ENCODE results near the gene C22orf31.

Gene C22orf31

DNA sequence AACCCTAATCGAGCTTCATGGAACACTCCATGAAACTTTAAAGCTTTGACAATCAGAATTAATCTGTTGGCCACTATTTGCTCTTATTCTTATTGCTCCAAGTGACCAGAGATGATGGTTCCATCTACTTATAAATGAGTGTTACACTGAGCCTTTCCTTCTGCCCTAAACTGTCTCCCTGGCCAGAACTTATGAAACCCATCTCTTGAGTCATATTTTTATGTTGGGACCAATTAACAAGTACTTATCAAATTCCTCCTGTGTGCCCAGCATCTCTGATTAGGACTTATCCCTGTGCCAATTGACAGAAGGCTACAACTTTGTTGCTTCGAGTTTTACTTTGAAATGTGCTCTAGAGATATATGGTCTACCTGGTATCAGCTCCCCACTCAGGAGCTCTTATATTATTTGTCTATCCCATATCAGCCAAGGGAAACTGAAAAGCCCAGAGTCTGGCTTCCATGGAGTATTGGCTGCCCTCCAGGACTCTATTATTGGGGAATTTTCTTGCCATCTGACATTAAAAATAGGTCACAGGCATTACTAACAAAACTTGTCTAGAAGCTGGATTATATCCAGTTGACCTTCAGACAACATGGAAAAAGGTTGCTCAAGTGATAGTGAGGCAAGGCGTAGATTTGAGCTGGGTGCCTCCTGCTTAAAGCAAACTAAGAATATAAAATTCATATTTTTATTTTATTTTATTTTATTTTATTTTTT is 20.0 kb upstream of the C22orf31 start:
- DNase-seq (ENCODE audit: low read depth in 3 of 3, low spot score in 1 of 3), result no peak

DNA sequence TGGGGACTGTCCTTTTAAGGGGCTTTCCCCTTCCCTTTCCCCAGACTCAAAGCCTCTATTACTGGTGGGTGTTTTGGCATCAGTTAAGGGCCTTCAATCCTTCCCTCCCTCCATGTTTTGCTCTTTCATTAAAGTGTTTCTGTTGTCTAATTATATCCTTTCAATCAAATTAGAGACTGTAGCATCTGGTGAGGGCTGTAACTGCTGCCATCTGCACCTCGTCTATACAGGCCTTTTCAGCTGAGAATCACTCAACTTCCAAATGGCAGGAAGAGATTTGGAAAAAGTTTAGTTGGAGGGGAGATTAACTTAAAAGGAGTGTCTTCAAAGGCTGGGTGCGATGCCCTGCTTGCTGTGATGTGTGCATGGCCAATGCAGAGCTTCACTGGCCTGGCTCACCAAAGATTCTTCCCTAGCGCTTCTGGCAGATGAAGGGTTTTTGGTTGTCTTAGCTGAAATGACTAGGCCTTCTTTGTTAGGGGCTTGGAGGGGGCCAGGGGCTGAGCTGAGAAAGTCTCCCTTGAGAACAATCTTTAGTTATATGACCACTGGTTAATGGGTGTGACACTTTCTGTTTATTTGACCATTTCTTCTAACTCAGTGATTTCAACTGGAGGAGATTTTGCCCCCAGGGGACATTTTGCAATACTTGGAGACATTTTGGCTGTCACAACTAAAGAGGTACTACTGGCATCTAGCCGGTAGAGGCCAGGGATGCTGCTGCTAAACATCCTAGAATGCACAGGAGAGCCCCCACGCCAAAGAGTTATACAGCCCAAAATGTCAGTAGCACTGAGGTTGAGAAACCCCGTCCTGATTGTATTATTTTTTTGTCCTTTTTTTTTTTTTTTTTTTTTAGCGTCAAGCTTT is 18.7 kb upstream of the C22orf31 start:
- no peak for DNase-seq (ENCODE audit: low read depth in 3 of 3, low spot score in 1 of 3)

DNA sequence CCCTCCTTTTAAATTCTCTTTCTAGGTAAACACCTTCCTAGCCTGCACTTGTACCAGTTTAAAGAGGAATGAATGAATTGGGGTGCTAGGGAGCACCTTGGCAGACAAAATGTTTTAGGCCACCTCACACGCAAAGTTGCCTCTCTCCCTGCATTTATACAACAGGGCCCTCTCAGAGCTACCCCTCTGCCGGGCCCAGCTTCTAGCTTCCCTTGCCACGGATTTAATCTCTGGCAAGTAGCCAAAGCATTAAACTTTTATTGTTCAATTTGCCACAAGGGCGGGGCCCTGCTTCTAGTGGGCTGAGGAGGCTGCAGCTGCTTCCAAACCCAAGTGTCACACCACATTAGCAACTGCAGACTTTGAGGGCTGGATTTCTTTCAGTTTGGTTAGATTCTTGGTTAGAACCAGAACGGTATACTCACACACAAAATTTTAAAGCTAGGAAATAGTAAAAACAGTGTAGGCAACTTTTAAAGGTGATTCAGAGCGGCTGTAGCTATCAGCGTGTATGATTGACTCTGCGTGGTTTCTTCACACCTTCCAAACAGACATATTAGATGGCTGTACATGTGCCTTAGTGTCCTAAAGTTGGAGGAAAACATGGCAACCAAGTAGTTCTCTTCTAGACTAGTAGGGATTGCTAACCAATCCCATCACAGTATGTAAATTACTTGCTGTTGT is 17.7 kb upstream of the C22orf31 start:
- DNase-seq (ENCODE audit: low read depth in 3 of 3, low spot score in 1 of 3), result no peak

DNA sequence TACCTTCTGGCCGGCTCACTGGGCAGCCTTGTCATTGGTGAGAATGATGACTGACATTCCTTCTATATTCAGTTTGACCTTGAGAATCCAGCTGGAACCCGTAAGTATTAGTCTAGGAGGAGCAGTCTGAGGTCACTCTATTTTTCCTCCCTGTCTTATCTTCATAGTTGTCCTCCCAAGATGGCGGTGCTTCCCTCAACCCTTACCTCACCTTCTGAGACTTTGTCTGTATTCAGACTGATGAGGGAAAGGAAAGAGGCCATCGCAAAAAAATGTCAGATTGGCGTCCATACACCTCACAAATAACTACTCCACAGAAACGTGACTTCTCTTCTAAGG is 17.2 kb upstream of the C22orf31 start:
- DNase-seq (ENCODE audit: low read depth in 3 of 3, low spot score in 1 of 3), result no peak

DNA sequence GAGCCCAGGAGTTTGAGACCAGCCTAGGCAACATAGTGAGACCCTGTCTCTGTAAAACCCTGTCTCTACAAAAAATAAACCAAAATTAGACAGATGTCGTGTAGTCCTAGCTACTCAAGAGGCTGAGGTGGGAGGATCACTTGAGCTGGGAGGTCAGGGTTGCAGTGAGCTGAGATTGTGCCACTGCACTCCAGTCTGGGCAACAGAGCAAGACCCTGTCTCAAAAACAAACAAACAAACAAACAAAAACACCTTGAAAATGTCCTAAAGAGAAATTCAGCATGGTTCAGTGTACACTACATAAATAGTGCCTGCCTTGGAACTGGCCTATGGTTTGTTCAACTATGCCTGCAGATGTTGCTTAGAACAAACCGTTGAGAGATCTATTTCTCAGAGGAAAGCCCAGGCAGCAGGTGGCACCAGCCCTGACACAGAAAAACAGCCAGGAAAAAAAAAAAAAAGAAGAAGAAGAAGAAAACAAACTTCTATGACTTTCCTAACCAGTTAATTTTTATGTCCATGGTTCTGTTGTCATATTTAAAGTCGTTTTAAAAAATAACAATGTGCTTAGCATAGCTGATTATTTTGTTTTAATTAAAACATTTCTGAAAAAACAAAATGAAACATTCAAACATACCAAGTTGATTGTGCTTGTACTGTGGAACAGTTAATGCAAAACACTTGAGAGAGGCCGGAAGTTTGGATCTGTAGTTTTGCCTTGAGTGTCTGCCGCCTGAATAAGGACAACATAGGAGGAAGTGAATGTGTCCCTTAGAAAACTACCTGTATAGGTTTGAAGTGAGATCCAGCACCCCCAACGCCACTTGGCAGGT is 16.6 kb upstream of the C22orf31 start:
- no peak for DNase-seq (ENCODE audit: low read depth in 3 of 3, low spot score in 1 of 3)

DNA sequence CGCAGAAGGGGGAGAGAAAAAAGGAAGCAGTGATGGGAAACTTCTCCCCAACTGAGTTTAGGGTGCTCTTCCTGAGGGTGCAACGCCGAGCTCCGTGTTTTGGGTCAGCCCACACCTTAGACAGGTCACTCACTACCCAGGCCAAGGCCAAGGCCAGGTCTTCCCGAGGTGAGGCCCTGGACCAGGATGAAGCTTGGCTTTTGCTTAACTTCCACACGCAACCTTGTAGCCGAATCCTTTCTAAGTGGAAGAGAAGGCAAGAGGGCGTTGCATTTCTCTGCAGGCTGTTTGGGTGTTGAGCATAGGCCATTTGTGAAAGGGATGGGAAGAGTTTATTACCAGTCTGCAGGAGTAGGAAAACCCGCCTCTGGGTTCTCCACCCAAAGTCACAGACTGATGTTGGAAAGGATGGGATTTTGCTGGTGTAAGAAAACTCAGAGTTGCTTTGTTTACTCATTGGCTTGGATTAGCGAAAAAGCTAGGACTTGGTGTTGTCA is 12.7 kb upstream of the C22orf31 start:
- no peak for DNase-seq (ENCODE audit: low read depth in 3 of 3, low spot score in 1 of 3)

DNA sequence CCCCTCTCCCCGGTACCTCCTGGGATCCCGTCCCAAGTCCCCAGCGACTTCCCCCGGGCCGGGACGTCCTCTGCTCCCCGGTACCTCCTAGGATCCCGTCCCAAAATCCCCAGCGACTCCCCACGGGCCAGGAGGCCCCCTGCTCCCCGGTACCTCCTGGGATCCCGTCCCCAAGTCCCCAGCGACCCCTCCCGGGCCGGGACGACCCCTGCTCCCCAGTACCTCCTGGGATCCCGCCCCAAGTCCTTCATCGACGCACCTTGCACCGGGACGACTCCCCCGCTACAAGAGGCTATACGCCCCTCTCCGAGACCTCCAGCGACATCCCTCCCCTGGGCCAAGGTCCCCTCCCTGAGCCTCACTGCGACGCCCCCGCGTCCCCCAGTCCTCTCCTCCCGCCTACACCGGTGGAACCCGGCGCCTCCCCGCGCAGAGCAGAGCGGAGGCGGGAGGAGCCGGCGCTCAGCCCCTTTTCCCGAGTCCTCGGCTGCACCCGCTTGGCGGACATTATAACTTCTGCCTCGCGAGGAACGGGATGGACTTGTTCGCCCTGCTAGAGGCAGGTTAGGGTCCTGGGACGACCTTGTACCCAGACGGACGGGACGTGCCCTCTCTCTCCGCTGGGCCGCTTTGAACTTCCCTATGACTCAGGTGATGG is 12.1 kb upstream of the C22orf31 start:
- no peak for DNase-seq (ENCODE audit: low read depth in 3 of 3, low spot score in 1 of 3)

DNA sequence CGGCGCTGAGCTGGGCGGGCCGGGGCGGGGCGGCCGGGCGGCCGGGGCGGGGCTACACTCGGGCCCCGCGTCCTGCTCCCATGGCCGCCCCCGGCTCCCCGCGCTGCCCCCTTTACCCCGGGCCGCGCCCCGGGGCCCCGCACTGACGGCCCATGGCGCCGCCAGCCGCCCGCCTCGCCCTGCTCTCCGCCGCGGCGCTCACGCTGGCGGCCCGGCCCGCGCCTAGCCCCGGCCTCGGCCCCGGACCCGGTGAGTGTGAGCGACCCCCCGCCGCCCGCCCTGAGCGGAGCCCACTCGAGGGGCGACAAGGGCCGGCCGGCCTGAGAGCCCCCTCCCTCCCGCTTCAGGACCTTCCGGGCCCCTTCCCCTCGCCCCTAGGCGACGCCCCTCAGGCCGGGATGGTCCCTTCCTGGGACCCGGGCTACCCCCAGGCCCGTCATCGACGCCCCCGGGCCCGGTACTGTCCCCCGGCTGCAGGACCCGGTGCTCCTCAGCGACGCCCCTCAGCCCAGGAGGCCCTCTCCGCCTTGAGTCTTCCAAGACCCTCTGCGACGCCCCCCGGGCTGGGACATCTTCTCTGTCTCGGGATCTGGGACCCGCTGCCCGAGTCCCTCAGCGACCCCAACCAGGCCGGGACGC is 11.5 kb upstream of the C22orf31 start, which contains the start of gene KREMEN1:
Gene KREMEN1, plus strand, starts transcription at position 57 of the 639 bp plus-strand sequence. Its CDS starts 96 bp downstream, at position 153.
- no peak for DNase-seq (ENCODE audit: low read depth in 3 of 3, low spot score in 1 of 3)

DNA sequence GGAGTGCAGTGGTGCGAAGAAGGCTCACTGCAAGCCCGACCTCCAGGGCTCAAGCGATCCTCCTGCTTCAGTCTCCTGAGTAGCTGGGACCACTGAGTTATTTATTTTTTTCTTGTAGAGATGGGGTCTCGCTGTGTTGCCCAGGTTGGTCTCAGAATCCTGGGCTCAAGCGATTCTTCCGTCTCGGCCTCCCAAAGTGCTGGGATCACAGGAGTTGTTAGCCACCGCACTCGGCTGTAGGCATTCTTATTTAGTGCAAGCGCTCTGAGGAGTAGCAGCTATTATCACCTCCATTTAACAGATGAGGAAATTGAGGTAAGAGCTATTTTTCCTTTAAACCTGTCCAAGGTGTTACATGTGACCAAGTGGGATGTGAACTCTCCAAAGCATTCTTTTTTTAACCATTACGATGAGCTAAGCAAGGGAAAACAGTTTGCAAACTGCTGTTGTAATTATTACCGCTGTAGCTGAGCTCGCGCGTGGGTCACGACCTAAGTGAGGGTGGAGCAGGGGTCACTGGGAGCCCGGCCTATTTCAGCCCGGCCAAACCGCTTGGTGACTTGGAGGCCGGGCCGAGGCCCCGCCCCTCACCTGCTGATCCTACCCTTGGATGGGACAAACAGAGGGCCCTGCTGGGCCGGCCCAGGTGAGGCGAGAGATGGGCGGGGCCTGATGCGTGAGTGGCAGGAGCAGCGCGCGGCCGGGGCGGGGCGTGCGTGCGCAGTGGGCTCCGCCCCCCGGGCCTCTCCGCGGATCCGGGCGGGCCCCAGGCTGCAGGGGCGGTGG is 10.8 kb upstream of the C22orf31 start:
- peak; percentile 46 to 77 (median 61) for DNase-seq (ENCODE audit: low read depth in 3 of 3, low spot score in 1 of 3)

DNA sequence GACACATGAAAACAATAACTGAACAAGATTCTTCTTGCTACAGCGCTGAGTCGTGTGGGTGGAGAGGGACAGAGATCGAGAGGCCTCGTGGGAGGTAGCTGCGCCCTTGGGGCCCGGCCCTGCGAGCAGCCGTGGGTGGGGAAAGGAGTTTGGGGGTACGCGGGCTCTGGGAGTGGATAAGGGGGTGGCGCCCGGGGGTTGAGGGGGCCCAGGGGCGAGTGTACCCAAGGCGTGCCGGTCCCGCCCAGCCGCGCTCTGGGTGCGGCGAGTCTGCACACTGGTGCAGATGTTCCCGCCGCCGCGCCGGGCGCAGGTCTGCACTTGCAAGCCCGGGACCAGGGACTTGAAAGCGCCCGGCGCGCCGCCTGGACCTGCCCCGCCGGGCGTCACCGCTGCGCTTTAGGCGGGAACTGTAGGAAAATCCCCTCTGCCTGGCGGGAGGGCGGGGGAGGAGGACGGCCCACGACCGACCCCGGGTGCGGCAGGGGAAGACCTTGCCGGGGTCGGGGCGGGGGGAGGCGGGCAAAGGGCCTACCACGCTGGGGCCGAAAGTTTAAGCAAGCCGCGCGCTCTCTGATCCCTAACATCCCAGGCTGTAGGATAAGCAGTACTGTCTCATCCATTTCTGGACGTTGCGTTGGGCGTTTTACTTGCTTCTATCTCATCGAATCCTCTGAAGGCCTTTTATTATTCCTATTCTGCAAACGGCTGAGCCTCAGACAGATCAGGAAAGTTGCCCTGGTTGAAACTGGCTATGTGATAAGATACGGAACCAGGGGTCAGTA is 9.8 kb upstream of the C22orf31 start:
- peak in 1 of 3 donors; percentile 10 for DNase-seq (ENCODE audit: low read depth in 3 of 3, low spot score in 1 of 3)

DNA sequence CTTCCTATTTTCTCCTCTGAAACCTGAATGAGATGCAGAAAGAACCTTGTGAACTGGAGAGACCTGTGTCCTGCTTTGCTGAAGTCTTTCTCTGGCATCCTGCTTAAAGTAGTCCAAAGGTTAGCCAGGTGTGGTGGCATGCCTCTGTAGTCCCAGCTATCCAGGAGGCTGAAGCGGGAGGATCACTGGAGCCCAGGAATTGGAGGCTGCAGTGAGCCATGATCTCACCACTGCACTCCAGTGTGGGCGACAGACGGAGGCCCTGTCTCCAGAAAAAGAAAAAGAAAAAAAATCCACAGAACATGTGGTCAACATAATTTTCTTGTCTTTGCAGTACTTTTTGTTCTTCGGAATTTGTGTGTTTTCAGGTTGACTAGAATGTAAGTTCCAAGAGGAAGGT is 8.9 kb upstream of the C22orf31 start:
- no peak for DNase-seq (ENCODE audit: low read depth in 3 of 3, low spot score in 1 of 3)

DNA sequence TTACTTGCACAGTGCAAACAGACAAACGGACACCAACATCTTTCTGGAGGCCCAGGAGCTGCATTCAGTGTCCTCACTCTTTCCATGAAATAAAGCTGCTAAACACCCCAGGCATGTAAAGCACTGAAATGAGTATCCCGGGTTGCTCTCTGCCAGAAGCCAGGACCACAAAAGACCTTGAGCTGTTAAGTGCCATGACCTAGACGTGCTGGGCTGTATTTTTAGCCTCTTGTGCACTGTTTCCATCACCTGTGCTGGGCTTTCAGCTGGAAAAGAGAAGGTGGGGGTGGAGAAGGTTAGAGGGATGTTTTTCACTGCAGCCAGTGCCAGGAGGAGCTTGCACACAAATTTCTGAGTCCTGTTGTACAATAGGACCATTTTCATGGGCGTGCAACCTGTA is 7.8 kb upstream of the C22orf31 start:
- DNase-seq (ENCODE audit: low read depth in 3 of 3, low spot score in 1 of 3), result no peak

DNA sequence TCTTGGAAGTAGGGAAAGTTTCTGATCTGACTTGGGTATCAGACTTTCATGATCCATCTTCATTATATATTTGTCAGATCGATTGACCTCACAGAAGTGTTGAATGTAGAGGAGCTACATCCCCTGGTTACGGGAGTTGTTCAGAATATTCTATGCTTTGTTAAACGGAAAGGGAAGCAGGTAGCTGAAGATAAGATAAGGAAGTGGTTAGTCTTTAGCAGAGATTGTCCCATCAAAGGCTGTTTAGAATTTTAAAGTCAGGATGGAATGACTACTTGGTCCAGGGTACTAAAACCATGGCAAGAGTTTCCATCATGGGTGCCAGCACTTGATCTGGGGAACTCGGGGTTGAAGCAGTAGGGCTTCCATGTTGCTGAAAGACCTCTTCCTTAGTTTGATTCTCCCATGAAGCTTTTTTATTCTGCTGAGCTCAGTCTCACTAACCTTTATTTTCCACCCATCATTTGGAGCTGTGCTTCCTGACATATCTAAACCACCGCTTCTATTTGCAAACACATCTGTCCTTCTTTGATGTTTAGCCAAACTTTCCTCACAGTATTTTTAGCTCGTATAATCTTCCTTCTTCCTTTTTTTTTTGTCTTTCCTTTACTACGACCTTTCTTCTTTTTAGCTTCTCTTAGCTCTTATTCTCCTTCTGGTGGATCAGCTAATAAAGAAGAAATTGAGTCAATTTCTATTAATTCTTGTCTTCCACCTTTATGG is 4.0 kb upstream of the C22orf31 start:
- no peak for DNase-seq (ENCODE audit: low read depth in 3 of 3, low spot score in 1 of 3)

DNA sequence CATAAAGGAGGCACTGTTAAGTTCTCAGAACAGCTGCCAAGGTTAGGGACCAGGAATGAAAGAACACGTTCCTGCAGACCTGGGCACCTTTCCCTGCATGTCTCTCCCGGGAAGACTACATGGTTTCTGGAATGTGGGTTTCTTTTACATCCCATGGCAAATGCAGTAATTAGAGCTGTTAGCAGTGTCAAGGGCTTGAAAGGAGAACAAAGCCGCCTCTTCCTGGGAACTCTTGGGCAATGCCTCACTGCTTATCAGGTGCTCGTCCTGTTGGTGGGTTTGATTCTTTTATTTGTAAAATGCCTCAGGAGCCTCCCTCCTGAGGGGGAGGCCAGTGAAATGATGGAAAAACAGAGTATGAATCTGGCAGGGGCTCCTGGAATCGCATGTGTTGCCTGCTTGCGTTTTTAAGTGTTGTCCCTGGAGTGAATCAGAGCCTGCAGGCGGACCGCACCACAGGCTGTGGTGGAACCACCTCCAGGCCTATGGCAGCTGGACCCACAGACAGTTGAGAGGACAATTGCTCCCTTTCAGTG is 723 bp upstream of the C22orf31 start:
- DNase-seq (ENCODE audit: low read depth in 3 of 3, low spot score in 1 of 3), result no peak

DNA sequence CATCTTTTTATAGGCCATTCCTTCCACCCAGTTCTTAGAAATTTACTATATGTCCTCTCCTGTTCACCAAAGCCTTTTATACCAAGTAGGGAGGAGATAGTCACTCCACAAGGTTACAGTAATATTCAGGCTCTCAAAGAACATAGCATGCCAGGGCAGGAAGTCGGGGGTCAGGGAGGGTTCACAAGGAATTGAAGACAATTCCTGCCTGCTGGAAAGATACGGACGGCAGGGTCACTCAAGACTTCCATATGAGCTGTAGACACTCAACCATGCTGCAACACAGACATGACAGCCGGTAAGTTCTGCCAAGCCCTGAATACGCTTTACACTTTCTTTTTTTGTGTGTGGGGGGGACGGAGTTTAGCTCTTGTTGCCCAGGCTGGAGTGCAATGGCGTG is 700 bp downstream of the C22orf31 start:
- no peak for DNase-seq (ENCODE audit: low read depth in 3 of 3, low spot score in 1 of 3)

DNA sequence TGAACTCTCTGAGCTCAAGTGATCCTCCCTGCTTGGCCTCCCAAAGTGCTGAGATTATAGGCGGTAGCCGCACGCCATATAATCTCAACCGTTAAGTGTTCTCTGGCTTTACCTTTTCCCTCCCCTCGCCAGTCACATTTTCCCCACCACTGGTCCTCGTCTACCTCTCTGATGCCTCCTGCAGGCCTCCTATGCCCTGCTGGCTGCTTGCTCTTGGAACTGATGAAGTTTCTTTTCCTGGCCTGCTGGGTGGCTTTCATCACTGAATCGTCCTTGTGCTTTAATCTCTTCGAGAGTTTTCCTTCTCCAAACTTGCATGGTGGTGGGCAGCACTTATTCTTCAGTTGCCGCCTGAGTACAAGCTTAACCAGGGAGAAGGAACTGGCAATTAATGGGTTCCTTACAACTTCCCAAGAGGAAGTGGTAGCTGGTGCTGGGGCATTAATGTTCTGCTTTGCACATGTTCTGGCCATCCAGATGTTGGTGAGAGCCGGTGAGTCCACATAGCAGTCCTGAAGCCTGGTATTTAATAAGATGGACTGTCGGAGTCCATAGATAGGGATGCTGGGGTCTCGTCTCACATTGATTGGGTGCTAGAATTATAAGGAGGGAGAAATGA is 1.3 kb downstream of the C22orf31 start:
- DNase-seq (ENCODE audit: low read depth in 3 of 3, low spot score in 1 of 3), result no peak

DNA sequence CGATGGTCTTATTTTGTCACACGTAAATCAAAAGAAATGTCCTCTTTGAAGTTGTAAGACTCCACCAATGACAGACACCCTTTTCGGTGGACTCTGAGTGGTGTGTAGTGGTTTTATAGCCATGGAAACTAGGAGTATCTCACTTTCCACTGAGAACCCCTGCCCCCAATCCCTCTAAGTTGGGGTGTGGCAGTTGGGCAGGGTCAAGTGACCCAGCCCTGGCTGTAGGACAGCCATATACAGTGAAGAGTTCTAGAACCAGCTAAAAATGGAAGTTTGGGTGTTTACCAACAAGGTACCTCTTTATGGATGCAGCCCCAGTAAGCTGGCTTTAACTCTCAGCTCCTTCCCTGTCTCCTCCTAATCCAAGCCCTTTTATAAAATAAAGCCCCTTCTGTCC is 5.2 kb downstream of the C22orf31 start:
- DNase-seq (ENCODE audit: low read depth in 3 of 3, low spot score in 1 of 3), result no peak

Measured in stimulated activated CD4-positive, alpha-beta T cell treated with anti-CD3 and anti-CD28 coated beads, TNF-alpha, amount 100 ng/mL, for 1 hour (primary cell).